Activated gamma-delta T cell treated with Interleukin-2 at 50 U/mL for 16 hours (primary cell): ENCODE data around the gene CD7.

Experiments used
- DNase-seq: peaks from one replicate; pipeline ENCODE4 v3.0.0-alpha.2; 2020

Gene CD7

GRCh38 chr17:82277851-82278250 lies 39.6 kb downstream of the CD7 start:
- DNase-seq = no peak

- DNase-seq = no peak
Observed at GRCh38 chr17:82276938-82277337, 40.5 kb downstream of the CD7 start.

GRCh38 chr17:82275326-82275725 lies 42.1 kb downstream of the CD7 start:
- no peak for DNase-seq

- DNase-seq = no peak
Observed at GRCh38 chr17:82274134-82275020, 43.0 kb downstream of the CD7 start.

- peak; percentile 89 for DNase-seq
Observed at GRCh38 chr17:82273327-82274133, 43.9 kb downstream of the CD7 start, which contains the start of gene CSNK1D. CSNK1D (minus strand) TSS chr17:82273700; CDS start chr17:82273381, 319 bp downstream.

GRCh38 chr17:82272495-82273326 lies 44.7 kb downstream of the CD7 start:
- peak; percentile 33 for DNase-seq

GRCh38 chr17:82271401-82271800 lies 46.0 kb downstream of the CD7 start:
- DNase-seq = no peak

- DNase-seq = no peak
Observed at GRCh38 chr17:82270651-82271050, 46.8 kb downstream of the CD7 start.

GRCh38 chr17:82269882-82270500 lies 47.4 kb downstream of the CD7 start:
- no peak for DNase-seq

- DNase-seq = no peak
Observed at GRCh38 chr17:82269138-82269881, 48.1 kb downstream of the CD7 start.

- peak; percentile 42 for DNase-seq
Observed at GRCh38 chr17:82267575-82268379, 49.6 kb downstream of the CD7 start.

- DNase-seq = no peak
Observed at GRCh38 chr17:82266142-82266541, 51.3 kb downstream of the CD7 start.
